Nephron progenitor cell (in vitro differentiated cells): Measurements from ENCODE around the gene ASXL2.

ENCODE experiments used
- DNase-seq: peaks from one replicate; pipeline ENCODE4 v3.0.0; 2021
- H3K27ac Mint-ChIP-seq: 2 replicates; pipeline ENCODE4 v1.8.0; 2021; ENCODE audit warnings: mild to moderate bottlenecking, moderate library complexity, mixed read lengths
- H3K27me3 Mint-ChIP-seq: 2 replicates; pipeline ENCODE4 v1.8.0; 2021; ENCODE audit warnings: mild to moderate bottlenecking, low read depth, mixed read lengths; ENCODE audit not compliant: poor library complexity
- H3K36me3 Mint-ChIP-seq: 2 replicates; pipeline ENCODE4 v1.8.0; 2021; ENCODE audit warnings: low read depth, mixed read lengths
- H3K4me1 Mint-ChIP-seq: 2 replicates; pipeline ENCODE4 v1.8.0; 2021; ENCODE audit warnings: mixed read lengths
- H3K4me3 Mint-ChIP-seq: 2 replicates; pipeline ENCODE4 v1.8.0; 2021; ENCODE audit warnings: mild to moderate bottlenecking, moderate library complexity, mixed read lengths
- H3K9me3 Mint-ChIP-seq: 2 replicates; pipeline ENCODE4 v1.8.0; 2021; ENCODE audit warnings: mild to moderate bottlenecking, moderate library complexity, mixed read lengths
- TF ChIP-seq, protein P1 (sequence below): fragments of 200-600 bp; sonication (generic); IDR thresholded peaks from 2 replicates; pipeline ENCODE4 v1.5.0; 2021; ENCODE audit warnings: antibody characterized with exemption

The ASXL2 gene

DNA sequence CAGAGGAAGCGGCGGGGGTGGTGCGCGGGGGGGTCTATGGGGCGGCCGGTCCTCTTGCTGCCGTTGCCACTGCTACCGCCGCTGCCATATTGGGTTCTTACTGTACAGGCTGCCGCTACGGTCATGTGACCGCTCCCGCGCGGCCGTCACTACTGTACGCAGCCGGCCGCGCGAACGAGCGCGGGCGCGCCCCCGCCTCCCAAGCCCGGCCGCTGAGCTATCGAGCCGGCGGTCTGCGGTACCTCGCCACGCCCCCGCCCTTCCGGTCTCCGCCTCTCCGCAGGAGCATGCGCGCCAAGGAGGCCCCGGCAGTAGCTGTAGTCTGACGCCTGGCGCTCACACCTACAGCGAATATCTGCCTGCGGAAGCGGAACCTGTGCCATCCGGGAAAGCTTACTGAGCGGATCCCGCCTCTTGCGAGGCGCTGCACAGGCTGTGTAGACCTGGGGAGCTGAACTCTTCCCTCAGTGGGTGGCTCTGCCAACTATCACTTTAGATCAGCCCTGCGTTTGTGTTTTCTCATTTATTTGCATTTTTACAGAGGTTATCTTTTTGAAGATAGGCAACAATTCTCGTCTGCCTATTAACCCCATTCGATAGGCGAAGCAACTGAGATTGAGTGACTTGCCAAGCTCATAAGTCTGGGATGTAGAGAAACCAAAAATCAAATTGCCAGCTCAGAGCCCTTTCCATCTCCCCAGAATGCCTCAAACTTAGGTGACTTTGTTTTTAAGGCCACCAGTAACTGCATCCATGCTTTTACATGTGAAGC is at the start of gene ASXL2:
ASXL2 (minus strand) TSS at position 127 of the 772 bp plus-strand sequence. CDS start 265 bp downstream, outside the sequence.
- Mint-ChIP-seq H3K36me3 (peaks cover 10% of the 10 kb centered on the region), H3K4me1 (peaks cover 25% of the 10 kb centered on the region), H3K27me3 (peaks cover 24% of the 10 kb centered on the region), H3K27ac (peak within 1 kb of the TSS; percentile 98), H3K9me3 (no peaks in the 10 kb centered on the region), H3K4me3 (peak within 1 kb of the TSS; percentile 98)
- TF ChIP-seq, protein P1, sequence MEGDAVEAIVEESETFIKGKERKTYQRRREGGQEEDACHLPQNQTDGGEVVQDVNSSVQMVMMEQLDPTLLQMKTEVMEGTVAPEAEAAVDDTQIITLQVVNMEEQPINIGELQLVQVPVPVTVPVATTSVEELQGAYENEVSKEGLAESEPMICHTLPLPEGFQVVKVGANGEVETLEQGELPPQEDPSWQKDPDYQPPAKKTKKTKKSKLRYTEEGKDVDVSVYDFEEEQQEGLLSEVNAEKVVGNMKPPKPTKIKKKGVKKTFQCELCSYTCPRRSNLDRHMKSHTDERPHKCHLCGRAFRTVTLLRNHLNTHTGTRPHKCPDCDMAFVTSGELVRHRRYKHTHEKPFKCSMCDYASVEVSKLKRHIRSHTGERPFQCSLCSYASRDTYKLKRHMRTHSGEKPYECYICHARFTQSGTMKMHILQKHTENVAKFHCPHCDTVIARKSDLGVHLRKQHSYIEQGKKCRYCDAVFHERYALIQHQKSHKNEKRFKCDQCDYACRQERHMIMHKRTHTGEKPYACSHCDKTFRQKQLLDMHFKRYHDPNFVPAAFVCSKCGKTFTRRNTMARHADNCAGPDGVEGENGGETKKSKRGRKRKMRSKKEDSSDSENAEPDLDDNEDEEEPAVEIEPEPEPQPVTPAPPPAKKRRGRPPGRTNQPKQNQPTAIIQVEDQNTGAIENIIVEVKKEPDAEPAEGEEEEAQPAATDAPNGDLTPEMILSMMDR, result no peak
- peak; percentile 97 for DNase-seq

DNA sequence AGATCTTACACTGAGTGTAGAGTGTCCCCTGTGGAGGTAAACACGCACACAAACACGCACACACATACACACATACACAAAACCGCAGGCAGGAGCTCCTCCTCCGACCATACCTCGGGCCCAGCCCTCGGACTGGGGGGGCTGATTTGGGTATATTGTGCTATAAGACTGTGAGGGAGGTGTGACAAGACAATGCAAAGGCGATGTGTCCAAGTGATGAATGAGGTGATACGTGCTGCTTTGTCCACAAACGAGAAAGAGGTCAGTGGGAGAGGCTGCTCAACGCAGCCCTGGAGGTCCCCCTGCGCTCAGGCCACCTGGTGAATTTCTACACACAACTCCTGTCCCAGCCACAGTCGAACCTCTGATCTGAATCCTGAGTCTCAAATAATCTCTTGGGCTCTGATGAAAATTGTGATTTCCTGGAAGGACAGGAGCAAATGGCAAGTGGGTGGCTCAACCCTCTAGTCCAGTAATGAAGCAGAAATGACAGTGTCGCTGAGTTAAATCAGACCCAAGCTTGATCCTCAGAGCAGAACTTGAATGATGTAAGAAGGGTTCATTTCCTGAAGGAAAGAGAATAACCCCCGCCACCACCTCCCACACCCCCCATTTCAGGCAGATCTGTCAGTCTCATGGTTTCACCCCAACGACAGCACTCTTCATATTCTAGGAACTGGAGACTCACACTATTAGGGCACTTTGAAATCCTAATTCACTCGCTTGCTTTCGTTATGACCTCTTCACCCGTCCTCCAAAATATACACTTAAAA is 48.9 kb upstream of the ASXL2 start:
- peaks cover 34% of the 10 kb centered on the region for H3K36me3 Mint-ChIP-seq
- no peaks in the 10 kb centered on the region for H3K4me1 Mint-ChIP-seq
- H3K4me3 Mint-ChIP-seq, result no peak overlapping the region
- DNase-seq, result no peak
- H3K9me3 Mint-ChIP-seq, result no peaks in the 10 kb centered on the region
- TF ChIP-seq, protein P1, result no peak
- H3K27ac Mint-ChIP-seq, result peak overlapping the region; percentile 64
- H3K27me3 Mint-ChIP-seq, result peaks cover 8% of the 10 kb centered on the region

DNA sequence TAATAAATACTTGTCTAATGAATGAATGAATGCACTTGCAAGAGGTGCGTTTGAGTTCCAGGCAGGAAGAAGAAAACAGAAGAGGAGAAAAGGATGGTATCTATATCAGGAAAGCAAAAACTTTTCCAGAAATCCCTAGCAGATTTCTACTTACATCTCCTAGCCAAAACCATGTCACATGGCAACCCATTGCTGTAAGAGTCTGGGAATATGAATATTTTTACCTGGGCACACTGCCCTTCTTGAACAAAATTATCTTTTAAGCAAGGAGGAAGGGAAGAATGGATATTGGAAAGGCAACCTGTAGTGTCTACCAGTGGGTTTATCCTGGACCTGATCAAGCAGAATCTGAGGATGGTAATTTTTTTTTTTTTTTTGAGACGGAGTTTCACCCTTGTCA is 44.2 kb upstream of the ASXL2 start:
- Mint-ChIP-seq H3K4me3 (no peak overlapping the region), H3K4me1 (no peaks in the 10 kb centered on the region)

GRCh38 chr2:25920786-25921415 is 42.6 kb upstream of the ASXL2 start:
- H3K4me1 Mint-ChIP-seq, result peaks cover 9% of the 10 kb centered on the region
- DNase-seq, result no peak
- no peaks in the 10 kb centered on the region for H3K36me3 Mint-ChIP-seq
- peaks cover 8% of the 10 kb centered on the region for H3K27me3 Mint-ChIP-seq
- TF ChIP-seq, protein P1, result no peak
- no peak overlapping the region for H3K27ac Mint-ChIP-seq
- no peaks in the 10 kb centered on the region for H3K9me3 Mint-ChIP-seq
- H3K4me3 Mint-ChIP-seq, result no peak overlapping the region

More for the DNA sequence above, 44.2 kb upstream of the ASXL2 start:
- Mint-ChIP-seq H3K9me3 (no peaks in the 10 kb centered on the region), H3K36me3 (peaks cover 15% of the 10 kb centered on the region), H3K27ac (no peak overlapping the region), H3K27me3 (peaks cover 5% of the 10 kb centered on the region)
- TF ChIP-seq, protein P1, result no peak
- no peak for DNase-seq

GRCh38 chr2:25920336-25920735 is 42.0 kb upstream of the ASXL2 start:
- H3K4me3 Mint-ChIP-seq, result no peak overlapping the region
- H3K27ac Mint-ChIP-seq, result no peak overlapping the region
- TF ChIP-seq, protein P1, result no peak
- H3K4me1 Mint-ChIP-seq, result peaks cover 9% of the 10 kb centered on the region
- H3K36me3 Mint-ChIP-seq, result no peaks in the 10 kb centered on the region
- DNase-seq, result no peak
- peaks cover 8% of the 10 kb centered on the region for H3K27me3 Mint-ChIP-seq
- H3K9me3 Mint-ChIP-seq, result no peaks in the 10 kb centered on the region
